GM19438 (cell line): ENCODE data around the gene CNPY2.
A peak's percentile ranks its signal among the peaks of the same experiment; 100 is the strongest.
"Not testable (repeated sequence)": the region's sequence is repeated elsewhere in the genome, so short reads cannot be mapped to it uniquely, and the experiment has no call there.

Experiments
- ATAC-seq: cut with Tn5 transposase; IDR thresholded peaks from one replicate; pipeline ENCODE4 v1.9.1; 2021; ENCODE audit warnings: low read depth; ENCODE audit not compliant: unreplicated experiment

The CNPY2 gene

DNA sequence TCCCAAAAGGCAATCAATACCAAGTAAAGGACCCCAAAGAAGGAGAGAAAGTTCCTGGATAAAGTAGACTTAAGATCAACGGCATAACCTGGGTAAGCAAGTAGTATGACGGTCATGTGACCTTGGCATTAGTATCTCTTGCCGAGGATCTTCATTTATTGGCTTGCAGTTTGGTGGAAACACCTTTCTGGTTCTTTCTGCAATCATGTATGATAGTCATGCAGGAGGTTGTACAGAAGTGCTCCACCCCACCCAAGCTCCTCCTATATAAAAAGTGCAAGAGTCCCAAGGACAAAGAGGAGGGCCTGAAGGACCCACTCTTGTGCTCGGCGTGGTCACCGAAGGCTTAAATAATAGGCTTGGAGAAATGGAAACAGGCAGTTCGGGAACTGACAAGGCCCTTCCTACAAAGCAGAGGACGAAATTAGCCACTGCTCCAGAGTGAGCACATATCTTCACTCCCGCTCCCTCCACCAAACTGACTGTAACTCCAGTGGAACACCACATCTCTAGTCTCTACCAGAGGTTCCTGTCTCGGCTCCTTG lies 16.4 kb downstream of the CNPY2 start:
- ATAC-seq = peak; percentile 13

- ATAC-seq = no peak
These were observed 17.0 kb downstream of the CNPY2 start for GRCh38 chr12:56298828-56299227.

- no peak for ATAC-seq
These were observed 18.4 kb downstream of the CNPY2 start for GRCh38 chr12:56297400-56297799.

GRCh38 chr12:56296295-56296694 lies 19.5 kb downstream of the CNPY2 start:
- no peak for ATAC-seq

DNA sequence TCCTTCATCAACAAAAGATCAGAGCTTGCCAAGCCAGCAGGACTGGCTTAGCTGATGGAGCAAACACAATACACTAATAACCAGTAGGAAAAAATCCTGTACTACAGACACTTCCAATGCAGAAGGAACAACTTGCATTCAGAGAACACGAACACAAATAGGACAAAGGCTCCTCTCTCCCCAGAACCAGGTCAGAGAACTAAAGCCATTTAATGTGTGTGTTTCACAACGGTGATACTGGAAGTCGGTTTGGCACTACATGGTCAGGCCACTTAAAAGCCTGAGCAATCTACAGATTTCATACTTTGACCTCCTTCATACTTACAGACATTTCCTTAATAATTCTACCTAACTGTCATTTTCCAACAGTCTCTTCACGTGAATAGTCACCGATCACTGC lies 22.0 kb downstream of the CNPY2 start:
- no peak for ATAC-seq

- no peak for ATAC-seq
These were observed 26.9 kb downstream of the CNPY2 start for GRCh38 chr12:56288705-56289387.

DNA sequence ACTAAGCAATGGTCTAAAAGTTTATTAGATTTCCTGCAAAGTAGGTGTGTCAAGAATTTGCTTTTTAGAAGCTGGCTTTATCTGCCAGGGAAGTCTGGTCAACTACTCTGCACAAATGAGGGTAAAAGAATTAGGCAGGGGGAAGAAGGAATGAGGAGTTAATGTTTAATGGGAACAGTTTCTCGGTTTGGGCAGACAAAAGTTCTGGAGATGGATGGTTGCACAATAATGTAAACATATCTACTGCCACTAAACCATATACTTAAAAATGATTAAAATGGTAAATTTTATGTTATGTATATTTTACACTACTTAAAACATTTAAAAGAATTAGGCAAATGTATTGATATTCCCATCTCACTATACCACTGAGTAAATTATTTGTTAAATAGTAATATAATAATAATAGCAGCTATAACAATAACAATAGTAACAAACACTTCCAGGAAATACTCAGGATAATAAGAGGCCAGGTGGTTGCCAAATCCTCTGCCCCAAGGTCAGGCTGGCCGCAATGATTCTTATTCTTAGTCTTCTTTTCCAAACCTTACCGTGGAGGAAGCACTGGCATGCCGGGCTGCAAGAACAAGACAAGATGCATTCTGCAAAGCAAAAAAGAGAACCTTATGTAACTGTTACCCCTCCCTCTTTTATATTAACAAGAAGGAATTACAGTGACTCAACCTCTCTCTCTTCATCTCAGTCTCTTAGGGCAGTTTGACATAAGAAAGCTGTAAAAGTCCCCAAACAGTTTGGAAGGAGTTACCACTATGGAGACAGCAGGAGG lies 29.6 kb downstream of the CNPY2 start:
- ATAC-seq = no peak

DNA sequence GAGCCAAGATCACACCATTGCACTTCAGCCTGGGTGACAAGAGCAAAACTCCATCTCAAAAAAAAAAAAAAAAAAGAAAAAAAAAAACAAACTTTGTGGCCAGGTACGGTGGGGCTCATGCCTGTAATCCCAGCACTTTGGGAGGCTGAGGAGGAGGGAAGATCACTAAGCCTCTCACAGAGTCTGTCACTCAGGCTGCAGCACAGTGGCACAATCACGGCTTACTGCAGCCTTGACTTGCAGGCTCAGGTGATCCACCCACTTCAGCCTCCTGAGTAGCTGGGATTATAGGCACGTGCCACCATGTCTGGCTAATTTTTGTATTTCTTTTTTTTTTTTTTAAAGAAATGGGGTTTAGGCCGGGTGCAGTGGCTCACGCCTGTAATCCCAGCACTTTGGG lies 31.5 kb downstream of the CNPY2 start:
- not testable (repeated sequence) for ATAC-seq

- ATAC-seq = no peak
These were observed 33.2 kb downstream of the CNPY2 start for GRCh38 chr12:56282579-56282978.

DNA sequence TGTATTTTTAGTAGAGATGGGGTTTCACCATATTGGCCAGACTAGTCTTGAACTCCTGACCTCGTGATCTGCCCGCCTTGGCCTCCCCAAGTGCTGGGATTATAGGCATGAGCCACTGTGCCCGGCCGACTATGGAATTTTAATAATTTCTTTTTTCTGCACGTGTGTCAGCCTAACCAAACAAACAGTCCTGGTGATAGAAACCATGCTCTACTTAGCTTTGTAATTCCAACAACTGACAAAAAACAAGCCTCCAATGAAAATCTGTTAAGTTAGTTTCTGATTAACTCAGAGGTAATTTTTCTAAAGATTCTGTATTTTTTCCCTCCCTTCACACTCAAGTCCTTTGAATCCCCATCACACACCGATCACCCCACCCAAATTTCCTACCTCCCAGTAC lies 33.8 kb downstream of the CNPY2 start:
- no peak for ATAC-seq

DNA sequence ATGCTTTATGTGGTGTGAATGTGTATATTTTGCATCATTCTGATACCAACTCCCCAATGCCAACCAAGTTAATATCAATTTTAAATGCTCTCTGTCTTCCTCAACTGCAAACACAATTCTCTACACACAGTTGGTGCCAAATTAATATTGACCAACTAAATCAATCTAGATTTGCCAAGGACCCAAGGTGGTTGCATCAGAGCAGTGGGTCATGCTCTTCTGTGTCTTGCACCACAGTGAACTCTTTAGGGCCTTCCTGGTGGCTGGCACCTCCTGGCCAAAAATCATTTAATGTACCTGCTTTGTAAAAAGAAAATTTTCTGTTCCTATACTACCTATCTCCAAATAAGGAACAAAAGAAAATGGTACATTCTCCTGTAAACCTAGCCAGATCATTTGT lies 34.9 kb downstream of the CNPY2 start:
- ATAC-seq = no peak

GRCh38 chr12:56278905-56279304 lies 36.9 kb downstream of the CNPY2 start:
- ATAC-seq = no peak

DNA sequence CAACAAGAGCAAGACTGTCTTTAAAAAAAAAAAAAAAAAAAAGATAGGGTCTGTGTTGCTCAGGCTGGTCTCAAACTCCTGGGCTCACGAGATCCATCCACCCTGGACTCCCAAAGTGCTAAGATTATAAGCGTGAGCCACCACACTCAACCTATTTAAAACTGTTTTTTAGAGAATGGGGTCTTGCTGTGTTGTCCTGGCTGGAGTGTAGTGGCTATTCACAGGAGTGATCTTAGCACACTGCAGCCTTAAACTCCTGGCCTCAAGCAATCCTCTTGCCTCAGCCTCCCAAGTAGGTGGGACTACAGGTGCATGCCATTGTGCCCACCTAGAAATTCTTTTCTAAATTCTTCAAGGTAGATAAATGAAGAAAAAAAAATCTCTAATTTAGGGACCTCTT lies 41.5 kb downstream of the CNPY2 start:
- ATAC-seq = no peak

DNA sequence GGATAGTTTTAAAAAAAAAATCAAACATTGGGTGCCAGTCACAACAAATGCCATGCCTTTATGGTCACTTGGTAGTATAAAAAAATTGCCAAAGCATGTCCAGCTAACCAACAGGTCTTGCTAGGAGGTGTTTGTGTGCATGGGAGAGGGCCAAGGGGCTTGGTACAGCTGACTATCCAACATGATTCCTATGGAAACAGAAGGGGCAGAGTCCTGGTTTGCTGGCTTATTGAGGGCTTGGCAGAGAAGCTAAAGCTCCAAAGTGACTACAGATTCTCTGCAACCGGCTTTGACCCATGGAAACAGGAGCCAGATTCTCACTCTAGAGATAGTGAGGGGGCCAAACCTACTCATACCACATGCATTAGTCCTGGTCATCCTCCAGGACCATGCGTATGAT lies 43.3 kb downstream of the CNPY2 start:
- not testable (repeated sequence) for ATAC-seq

DNA sequence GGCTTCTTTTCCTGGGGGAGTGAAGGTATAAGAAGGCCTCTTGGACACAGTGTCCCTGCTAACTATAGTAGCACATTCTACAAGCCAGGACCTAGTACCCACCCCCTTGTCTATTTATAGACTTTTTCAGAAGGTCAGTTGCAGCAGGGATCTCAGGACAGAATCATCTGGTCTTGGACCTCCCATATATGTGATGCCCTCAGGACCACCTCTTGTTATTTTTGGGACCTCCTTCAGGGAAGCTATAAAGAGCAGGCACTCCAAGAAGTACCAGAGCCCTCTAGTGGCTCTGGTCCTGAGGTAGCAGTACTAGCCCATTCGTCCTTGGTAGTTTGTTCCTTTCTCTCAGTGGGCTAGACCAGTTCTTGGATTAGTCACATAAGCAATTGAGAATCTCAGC lies 44.8 kb downstream of the CNPY2 start:
- ATAC-seq = no peak

GRCh38 chr12:56267443-56268071 lies 48.2 kb downstream of the CNPY2 start:
- peak; percentile 3 for ATAC-seq

DNA sequence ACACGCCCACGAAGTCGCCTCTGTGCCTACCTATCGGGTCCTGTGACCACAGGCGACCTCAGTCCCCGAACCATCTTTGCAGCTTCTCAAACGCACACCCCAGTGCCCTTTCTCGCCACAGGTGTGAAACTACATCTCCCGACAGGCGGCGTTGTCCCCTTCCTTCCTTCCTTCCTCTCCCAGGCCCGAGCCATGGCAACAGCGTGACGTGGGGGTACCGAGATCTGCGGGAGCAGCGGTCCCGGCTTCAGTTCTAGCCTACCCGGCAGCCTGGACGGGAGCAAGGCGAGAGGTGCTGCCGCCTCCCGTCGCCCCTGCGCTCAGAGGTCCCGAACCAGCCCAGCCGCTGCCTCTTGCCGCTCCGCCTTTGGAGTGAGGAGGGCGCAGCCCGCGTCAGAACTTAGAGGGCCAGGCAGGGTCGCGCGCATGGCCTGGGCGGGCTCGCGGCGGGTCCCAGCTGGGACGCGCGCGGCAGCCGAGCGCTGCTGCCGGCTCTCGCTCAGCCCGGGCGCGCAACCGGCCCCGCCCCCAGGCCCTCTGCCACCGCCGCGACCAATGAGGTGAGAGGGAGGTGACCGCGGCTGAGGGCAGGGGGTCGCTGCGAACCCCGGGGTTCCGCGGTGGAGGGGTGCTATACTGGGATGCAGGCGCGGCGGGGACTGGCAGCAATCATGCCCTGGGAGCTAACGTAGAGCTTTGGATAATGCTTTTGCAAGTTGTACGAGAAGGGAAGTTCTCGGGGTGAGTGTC lies 48.9 kb downstream of the CNPY2 start, which contains the start of gene COQ10A:
COQ10A (plus strand) TSS at position 250 of the 750 bp plus-strand sequence; CDS start at position 427, 177 bp downstream.
- peak; percentile 82 for ATAC-seq

DNA sequence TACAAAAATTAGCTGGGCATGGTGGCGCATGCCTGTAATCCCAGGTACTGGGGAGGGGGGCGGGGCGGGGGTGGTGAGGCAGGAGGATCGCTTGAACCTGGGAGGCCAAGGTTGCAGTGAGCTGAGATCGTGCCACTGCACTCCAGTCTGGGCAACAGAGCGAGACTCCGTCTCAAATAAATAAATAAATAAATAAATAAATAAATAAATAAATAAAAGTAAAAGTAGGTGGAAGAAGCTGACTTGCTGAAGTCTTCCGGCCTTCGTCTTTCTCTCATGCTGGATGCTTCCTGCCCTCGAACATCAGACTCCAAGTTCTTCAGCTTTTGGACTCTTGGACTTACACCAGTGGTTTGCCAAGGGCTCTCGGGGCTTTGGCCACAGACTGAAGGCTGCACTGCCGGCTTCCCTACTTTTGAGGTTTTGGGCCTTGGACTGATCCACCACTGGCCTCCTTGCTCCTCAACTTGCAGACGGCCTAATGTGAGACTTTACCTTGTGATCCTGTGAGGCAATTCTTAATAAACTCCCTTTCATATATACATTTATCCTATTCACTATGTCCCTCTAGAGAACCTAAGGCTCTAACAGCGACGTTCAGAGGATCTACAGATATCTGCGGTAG lies 49.6 kb downstream of the CNPY2 start:
- not testable (repeated sequence) for ATAC-seq

DNA sequence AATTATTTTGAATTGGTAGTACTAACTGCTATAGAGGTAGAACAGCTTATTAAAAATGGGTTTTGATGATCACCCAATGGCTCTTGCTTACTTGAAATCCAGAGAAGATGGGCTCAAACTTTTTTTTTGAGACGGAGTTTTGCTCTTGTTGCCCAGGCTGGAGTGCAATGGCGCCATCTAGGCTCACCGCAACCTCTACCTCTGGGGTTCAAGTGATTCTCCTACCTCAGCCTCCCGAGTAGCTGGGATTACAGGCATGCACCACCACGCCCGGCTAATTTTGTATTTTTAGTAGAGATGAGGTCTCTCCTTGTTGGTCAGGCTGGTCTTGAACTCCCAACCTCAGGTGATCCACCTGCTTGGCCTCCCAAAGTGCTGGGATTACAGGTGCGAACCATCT lies 52.8 kb downstream of the CNPY2 start:
- ATAC-seq = not testable (repeated sequence)
